ENCODE measurements around the gene MAN1B1.

DNA sequence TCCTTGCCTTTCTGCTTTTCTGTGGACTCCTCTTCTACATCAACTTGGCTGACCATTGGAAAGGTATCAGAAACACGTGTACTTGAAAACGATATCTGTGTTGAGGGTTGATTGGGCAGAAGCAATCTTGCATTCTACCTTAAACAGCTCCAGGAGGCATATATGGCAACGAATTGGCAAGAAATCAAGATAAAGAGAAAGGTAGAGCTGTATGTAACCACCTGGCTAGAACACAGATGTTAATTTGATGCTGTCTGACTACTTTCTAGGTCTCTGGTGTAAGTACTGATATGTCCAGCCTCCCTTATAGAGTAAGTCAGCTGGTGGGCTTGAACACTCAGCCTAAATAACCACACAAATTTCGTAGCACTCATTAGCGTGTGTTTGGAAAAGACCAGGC, 1.3 kb downstream of the MAN1B1 start:
- TF ChIP-seq, protein P1, sequence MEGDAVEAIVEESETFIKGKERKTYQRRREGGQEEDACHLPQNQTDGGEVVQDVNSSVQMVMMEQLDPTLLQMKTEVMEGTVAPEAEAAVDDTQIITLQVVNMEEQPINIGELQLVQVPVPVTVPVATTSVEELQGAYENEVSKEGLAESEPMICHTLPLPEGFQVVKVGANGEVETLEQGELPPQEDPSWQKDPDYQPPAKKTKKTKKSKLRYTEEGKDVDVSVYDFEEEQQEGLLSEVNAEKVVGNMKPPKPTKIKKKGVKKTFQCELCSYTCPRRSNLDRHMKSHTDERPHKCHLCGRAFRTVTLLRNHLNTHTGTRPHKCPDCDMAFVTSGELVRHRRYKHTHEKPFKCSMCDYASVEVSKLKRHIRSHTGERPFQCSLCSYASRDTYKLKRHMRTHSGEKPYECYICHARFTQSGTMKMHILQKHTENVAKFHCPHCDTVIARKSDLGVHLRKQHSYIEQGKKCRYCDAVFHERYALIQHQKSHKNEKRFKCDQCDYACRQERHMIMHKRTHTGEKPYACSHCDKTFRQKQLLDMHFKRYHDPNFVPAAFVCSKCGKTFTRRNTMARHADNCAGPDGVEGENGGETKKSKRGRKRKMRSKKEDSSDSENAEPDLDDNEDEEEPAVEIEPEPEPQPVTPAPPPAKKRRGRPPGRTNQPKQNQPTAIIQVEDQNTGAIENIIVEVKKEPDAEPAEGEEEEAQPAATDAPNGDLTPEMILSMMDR (IDR thresholded peaks at IDR 0.05), result no peak
- TF ChIP-seq POLR2A (IDR thresholded peaks at IDR 0.05), result no peak
